OCI-LY3 (cell line): ENCODE data around the gene SERPINA1.

Experiments
- H2AFZ ChIP-seq: fragments of 200-600, 300-600 bp; shearing (Covaris generic); 2 replicates; pipeline ENCODE4 v1.6.0; 2014; ENCODE audit warnings: antibody characterized with exemption, low read depth, low read length
- H3K27ac ChIP-seq: fragments of 200-600, 300-600 bp; sonication (generic); 2 replicates; pipeline ENCODE4 v1.5.1; 2014; ENCODE audit warnings: mild to moderate bottlenecking, low read length, moderate library complexity, mixed read lengths
- H3K27me3 ChIP-seq: fragments of 200-600, 300-600 bp; sonication (generic); 2 replicates; pipeline ENCODE4 v1.6.1; 2014; ENCODE audit warnings: low read depth, low read length, mixed read lengths
- H3K36me3 ChIP-seq: fragments of 200-600, 300-600 bp; sonication (generic); replicated peaks from 2 replicates; pipeline ENCODE3; 2014; ENCODE audit warnings: low read depth, low read length, mixed read lengths
- H3K4me1 ChIP-seq: fragments of 300-600, 200-600 bp; sonication (generic); 2 replicates; pipeline ENCODE4 v1.6.1; 2014; ENCODE audit warnings: low read length, mixed read lengths
- H3K4me2 ChIP-seq: fragments of 200-600, 300-600 bp; sonication (generic); 2 replicates; pipeline ENCODE4 v1.6.1; 2014; ENCODE audit warnings: low read length, mixed read lengths
- H3K4me3 ChIP-seq: fragments of 300-600, 200-600 bp; sonication (generic); 2 replicates; pipeline ENCODE4 v1.5.1; 2014; ENCODE audit warnings: antibody characterized with exemption, mild to moderate bottlenecking, low read length, moderate library complexity
- H3K79me2 ChIP-seq: fragments of 300-600, 200-600 bp; shearing (Covaris generic); 2 replicates; pipeline ENCODE4 v1.6.1; 2014; ENCODE audit warnings: mild to moderate bottlenecking, low read length, mixed read lengths
- H3K9ac ChIP-seq: fragments of 300-600, 200-600 bp; shearing (Covaris generic); 2 replicates; pipeline ENCODE4 v1.6.0; 2014; ENCODE audit warnings: mild to moderate bottlenecking, low read length, moderate library complexity
- H3K9me3 ChIP-seq: fragments of 200-600, 300-600 bp; shearing (Covaris generic); 2 replicates; pipeline ENCODE4 v1.6.1; 2014; ENCODE audit warnings: low read length, mixed read lengths; ENCODE audit not compliant: insufficient read depth
- H4K20me1 ChIP-seq: fragments of 200-600, 300-600 bp; sonication (generic); 2 replicates; pipeline ENCODE4 v1.6.1; 2016; ENCODE audit warnings: low read length, mixed read lengths; ENCODE audit not compliant: insufficient read depth
- EZH2phosphoT487 ChIP-seq: fragments of 200-600 bp; shearing (Covaris generic); IDR thresholded peaks from 2 replicates; pipeline ENCODE4 v1.6.1; 2018; ENCODE audit warnings: antibody characterized with exemption, mixed run types, low read depth
- TF ChIP-seq, protein P1 (sequence below): fragments of 200-600, 300-600 bp; sonication (generic); IDR thresholded peaks from 2 replicates; pipeline ENCODE4 v1.5.1; 2014; ENCODE audit warnings: antibody characterized with exemption, low read length, low read depth

The SERPINA1 gene

DNA sequence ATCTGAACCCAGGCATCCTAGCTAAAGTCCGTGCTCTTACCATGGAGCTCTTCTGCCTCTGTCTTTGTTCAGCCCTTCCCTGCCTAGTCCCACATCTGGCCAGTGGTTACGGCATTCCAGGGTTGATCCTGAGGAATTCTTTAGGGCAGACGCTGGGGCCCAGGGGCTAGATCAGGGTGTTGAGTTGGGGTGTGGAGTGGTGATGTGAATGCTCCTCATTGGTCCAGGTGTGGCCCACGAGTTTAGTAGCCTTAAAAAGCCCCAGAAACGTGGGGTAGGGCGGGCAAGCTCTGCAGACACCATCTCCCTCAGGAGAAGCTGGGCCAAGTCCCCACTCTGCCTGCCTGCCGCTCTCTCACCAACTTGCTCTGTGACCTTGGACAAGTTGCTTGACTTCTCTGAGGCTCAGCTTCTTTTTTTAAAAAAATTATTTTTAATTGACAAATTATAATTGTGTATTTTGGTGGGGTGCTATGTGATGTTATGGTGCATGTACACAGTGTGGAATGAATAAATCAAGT, 56.3 kb downstream of the SERPINA1 start:
- H3K79me2 ChIP-seq = no peaks in the 10 kb centered on the region
- H3K4me3 ChIP-seq = no peak overlapping the region
- no peak overlapping the region for H2AFZ ChIP-seq
- H3K4me2 ChIP-seq = no peak overlapping the region
- TF ChIP-seq, protein P1, sequence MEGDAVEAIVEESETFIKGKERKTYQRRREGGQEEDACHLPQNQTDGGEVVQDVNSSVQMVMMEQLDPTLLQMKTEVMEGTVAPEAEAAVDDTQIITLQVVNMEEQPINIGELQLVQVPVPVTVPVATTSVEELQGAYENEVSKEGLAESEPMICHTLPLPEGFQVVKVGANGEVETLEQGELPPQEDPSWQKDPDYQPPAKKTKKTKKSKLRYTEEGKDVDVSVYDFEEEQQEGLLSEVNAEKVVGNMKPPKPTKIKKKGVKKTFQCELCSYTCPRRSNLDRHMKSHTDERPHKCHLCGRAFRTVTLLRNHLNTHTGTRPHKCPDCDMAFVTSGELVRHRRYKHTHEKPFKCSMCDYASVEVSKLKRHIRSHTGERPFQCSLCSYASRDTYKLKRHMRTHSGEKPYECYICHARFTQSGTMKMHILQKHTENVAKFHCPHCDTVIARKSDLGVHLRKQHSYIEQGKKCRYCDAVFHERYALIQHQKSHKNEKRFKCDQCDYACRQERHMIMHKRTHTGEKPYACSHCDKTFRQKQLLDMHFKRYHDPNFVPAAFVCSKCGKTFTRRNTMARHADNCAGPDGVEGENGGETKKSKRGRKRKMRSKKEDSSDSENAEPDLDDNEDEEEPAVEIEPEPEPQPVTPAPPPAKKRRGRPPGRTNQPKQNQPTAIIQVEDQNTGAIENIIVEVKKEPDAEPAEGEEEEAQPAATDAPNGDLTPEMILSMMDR = no peak
- no peak for TF ChIP-seq EZH2phosphoT487
- H3K9me3 ChIP-seq = no peaks in the 10 kb centered on the region
- H3K4me1 ChIP-seq = no peaks in the 10 kb centered on the region
- H4K20me1 ChIP-seq = no peaks in the 10 kb centered on the region
- no peak overlapping the region for H3K27ac ChIP-seq
- H3K27me3 ChIP-seq = no peaks in the 10 kb centered on the region
- H3K9ac ChIP-seq = no peak overlapping the region
- no peaks in the 10 kb centered on the region for H3K36me3 ChIP-seq

DNA sequence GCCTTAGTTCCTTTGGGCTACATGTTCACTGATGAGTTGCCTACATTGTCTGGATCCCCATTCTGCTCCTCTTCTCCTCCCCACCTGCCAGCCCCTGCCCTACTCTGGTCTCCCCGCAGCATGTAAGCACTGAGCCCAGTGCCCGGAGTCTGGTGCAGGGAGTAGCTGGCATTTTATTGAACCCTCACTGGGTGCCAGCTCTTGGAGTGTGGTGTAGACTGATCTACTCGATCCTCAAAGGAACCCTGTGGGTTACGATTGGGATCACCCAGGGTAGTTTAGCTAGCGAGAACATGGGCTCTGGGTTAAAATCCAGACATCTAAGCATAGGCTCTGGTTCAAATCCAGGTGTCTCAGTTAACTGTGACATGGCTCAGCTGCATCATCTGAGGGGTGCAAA, 56.9 kb downstream of the SERPINA1 start:
- Histone ChIP-seq H3K4me1 (no peaks in the 10 kb centered on the region), H4K20me1 (no peaks in the 10 kb centered on the region), H3K9me3 (no peaks in the 10 kb centered on the region)

DNA sequence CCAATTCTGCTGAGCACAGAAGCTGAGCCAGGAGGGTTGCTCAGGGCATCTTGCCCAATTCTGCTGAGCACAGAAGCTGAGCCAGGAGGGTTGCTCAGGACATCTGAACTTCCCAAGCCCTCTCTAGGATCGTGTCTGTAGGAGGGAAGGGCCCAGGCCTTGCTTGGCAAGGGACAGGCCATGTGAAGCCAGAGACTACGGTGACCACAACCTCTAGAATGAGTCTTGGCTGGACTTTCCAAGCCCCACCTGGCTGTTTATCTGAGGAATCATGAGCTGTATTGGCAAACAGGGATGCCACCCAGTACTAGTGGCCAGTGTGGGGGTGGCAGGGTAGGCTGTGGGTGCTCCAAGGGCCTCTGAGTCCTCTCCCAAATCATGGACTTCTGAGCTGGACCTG, 57.5 kb downstream of the SERPINA1 start:
- Histone ChIP-seq H4K20me1 (no peaks in the 10 kb centered on the region), H3K79me2 (no peaks in the 10 kb centered on the region), H3K36me3 (no peaks in the 10 kb centered on the region), H3K27me3 (no peaks in the 10 kb centered on the region), H3K9ac (no peak overlapping the region), H3K4me2 (no peak overlapping the region), H3K27ac (no peak overlapping the region), H3K9me3 (no peaks in the 10 kb centered on the region), H2AFZ (no peak overlapping the region), H3K4me1 (no peaks in the 10 kb centered on the region), H3K4me3 (no peak overlapping the region)
- TF ChIP-seq, protein P1 = no peak
- TF ChIP-seq EZH2phosphoT487 = no peak

More for the DNA sequence above, 56.9 kb downstream of the SERPINA1 start:
- Histone ChIP-seq H3K79me2 (no peaks in the 10 kb centered on the region), H3K9ac (no peak overlapping the region), H3K36me3 (no peaks in the 10 kb centered on the region), H3K27me3 (no peaks in the 10 kb centered on the region), H3K27ac (no peak overlapping the region), H3K4me2 (no peak overlapping the region), H2AFZ (no peak overlapping the region), H3K4me3 (no peak overlapping the region)
- TF ChIP-seq EZH2phosphoT487 = no peak
- TF ChIP-seq, protein P1 = no peak

DNA sequence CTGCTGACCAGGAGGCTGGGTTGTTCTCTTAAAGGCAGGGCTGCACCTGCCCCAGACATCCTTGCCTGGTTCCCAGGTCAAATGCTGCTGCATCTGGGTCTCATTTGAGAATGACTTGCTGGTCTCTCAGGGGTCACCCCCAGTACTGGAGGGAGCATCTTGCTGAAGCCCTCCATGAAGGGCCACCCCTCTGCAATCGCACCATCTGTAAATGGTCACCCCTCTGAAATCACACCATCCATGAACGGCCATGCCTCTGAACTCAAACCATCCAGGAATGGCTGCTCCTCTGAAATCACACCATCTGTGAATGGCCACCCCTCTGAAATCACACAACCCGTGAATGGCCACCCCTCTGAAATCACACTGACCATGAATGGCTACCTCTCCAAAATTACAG, 58.0 kb downstream of the SERPINA1 start:
- Histone ChIP-seq H3K27me3 (no peaks in the 10 kb centered on the region), H3K79me2 (no peaks in the 10 kb centered on the region), H3K4me2 (no peak overlapping the region), H3K9ac (no peak overlapping the region), H4K20me1 (no peaks in the 10 kb centered on the region), H3K36me3 (no peaks in the 10 kb centered on the region), H2AFZ (no peak overlapping the region), H3K27ac (no peak overlapping the region), H3K9me3 (no peaks in the 10 kb centered on the region), H3K4me1 (no peaks in the 10 kb centered on the region), H3K4me3 (no peak overlapping the region)
- no peak for TF ChIP-seq EZH2phosphoT487
- TF ChIP-seq, protein P1 = no peak
